Placental pericyte (primary cell): Measurements from ENCODE around the gene SEH1L. TPM values are rescaled to one million over a fixed set of nuclear protein-coding genes. Genes with fewer than 3 reads are reported as not detected.

ENCODE experiments used
- total RNA-seq: library from RNA; depleted of rRNA; stranded (reverse); fragments of >200 nt; gene quantifications from 2 replicates; pipeline ENCODE4 v1.2.3, GENCODE V29; 2012

Gene SEH1L, protein sequence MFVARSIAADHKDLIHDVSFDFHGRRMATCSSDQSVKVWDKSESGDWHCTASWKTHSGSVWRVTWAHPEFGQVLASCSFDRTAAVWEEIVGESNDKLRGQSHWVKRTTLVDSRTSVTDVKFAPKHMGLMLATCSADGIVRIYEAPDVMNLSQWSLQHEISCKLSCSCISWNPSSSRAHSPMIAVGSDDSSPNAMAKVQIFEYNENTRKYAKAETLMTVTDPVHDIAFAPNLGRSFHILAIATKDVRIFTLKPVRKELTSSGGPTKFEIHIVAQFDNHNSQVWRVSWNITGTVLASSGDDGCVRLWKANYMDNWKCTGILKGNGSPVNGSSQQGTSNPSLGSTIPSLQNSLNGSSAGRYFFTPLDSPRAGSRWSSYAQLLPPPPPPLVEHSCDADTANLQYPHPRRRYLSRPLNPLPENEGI
- total RNA-seq, result 65.9 and 70.2 TPM in 2 replicates

DNA sequence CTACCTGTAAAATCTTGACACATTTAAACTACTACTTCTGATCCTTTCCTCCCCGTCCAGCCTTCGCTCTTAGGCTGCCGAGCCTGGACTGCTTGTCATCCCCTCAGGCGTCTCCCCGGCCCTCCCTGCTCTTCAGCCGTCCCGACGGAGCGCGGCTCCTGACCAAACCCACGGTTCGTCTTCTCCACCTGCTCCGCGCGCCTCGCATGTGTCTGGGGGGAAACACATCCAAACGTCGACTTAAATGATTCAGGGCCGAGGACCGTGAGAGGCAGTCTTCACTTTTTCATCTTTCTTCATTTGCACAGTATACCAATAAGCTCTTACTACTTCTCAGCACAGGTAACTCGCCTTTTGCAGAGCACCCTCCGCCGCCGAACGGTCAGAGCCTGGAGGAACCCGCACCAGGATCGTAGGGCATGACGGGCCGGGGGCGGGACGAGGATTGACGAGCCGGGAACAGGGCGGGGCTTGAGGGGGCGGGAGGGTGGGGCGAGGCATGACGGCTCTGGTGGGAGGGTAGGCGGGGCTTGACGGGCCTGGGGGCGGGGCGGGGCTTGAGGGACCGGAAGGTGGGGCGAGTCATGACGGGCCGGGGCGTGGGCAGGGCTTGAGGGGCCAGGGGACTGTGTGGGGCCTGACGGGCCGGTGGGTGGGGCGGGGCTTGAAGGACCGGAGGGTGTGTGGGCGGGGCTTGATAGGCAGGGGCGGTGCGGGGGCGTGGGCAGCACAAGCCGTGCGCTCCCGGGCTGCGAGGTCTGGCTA lies at the start of gene SEH1L:
Gene SEH1L (plus strand): TSS at position 727 of the 765 bp plus-strand sequence. CDS start 111 bp downstream, outside the sequence.

DNA sequence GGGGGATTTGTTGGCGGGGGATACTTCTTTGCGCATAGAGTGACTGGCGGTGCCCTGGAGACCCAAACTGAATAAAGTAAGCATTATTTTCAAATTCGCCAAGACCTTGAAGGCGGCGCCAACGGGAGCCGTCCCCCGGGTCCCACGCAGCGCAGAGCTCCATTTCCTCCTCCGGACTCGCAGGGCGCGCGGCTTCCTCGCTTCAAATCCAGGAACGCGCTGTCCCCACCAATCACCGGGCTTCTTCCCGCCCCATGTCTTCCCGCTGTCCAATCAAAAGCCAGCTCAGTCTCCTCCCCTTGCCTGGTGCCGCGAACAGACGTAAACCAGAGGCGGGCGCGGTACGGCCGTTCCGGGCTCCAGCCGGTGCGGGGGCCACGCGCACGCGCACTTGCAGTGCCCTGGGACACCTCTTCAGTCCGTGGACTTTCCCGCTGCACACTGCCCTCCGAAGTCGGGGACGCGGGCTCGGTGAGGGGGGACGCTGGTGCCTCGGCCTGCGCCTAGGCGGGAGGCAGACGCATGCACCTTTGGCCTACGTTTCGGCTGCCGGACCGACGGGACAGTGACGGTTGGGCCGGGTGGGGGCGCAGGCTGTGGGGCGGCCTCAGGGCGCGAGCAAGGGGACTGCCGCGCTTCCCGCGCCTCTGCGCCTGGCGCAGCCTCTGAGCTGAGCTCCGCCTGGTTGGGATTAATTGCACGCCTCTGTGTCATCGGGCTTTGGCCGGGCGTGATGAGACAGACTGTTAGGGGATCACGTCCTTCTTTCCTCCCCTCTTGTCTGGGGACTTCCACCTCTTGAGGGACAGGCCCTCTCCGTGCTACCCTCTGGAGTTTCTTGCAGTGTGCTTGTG lies 43.4 kb downstream of the SEH1L start, which contains the start of gene CEP192:
Gene CEP192 (plus strand): TSS at position 396 of the 854 bp plus-strand sequence. CDS start 8,063 bp downstream, outside the sequence.

Other genes with a start within 250 kb of the SEH1L start
- gene CEP76, start 245.3 kb upstream of the SEH1L start, total RNA-seq, result 5.9 and 11.2 TPM in 2 replicates
- gene PSMG2, start 245.0 kb upstream of the SEH1L start, total RNA-seq, result 53.0 and 59.8 TPM in 2 replicates
- 19.9 and 37.9 TPM in 2 replicates for gene PTPN2, start 63.8 kb upstream of the SEH1L start, total RNA-seq
- 15.3 and 40.8 TPM in 2 replicates for gene CEP192, start 43.4 kb downstream of the SEH1L start, total RNA-seq